Neuronal stem cell (in vitro differentiated cells): Measurements from ENCODE around the gene HERC6.
A peak's percentile ranks its signal among the peaks of the same experiment; 100 is the strongest.
"Not testable (repeated sequence)": the region's sequence is repeated elsewhere in the genome, so short reads cannot be mapped to it uniquely, and the experiment has no call there.

ENCODE experiments used
- DNase-seq: peaks from one replicate; pipeline ENCODE4 v3.0.0-alpha.2; 2013; ENCODE audit warnings: low spot score
- H2AFZ ChIP-seq: one replicate; pipeline ENCODE4 v1.6.1; 2013; ENCODE audit warnings: mild to moderate bottlenecking, low read length, inconsistent platforms
- H2AK5ac ChIP-seq: 2 replicates; pipeline ENCODE4 v1.6.1; 2013; ENCODE audit warnings: low read depth, mild to moderate bottlenecking, inconsistent platforms, low read length, moderate library complexity, mixed read lengths
- H2BK120ac ChIP-seq: 2 replicates; pipeline ENCODE4 v1.6.1; 2013; ENCODE audit warnings: low read depth, mild to moderate bottlenecking, inconsistent platforms, low read length, moderate library complexity, mixed read lengths
- H2BK12ac ChIP-seq: one replicate; pipeline ENCODE4 v1.6.1; 2013; ENCODE audit warnings: low read length, inconsistent platforms
- H2BK15ac ChIP-seq: 2 replicates; pipeline ENCODE4 v1.6.1; 2013; ENCODE audit warnings: mild to moderate bottlenecking, low read length, inconsistent platforms, mixed read lengths
- H2BK5ac ChIP-seq: one replicate; pipeline ENCODE4 v1.6.1; 2013; ENCODE audit warnings: inconsistent platforms, mild to moderate bottlenecking, low read length, moderate library complexity
- H3K14ac ChIP-seq: one replicate; pipeline ENCODE4 v1.6.1; 2013; ENCODE audit warnings: low read length, inconsistent platforms
- H3K18ac ChIP-seq: 2 replicates; pipeline ENCODE4 v1.6.1; 2013; ENCODE audit warnings: low read length, inconsistent platforms
- H3K23ac ChIP-seq: 2 replicates; pipeline ENCODE4 v1.6.1; 2013; ENCODE audit warnings: low read depth, mild to moderate bottlenecking, mixed read lengths, low read length, inconsistent platforms; ENCODE audit not compliant: poor library complexity
- H3K27ac ChIP-seq: replicated peaks from 3 replicates; pipeline ENCODE4 v1.5.1; 2013; ENCODE audit warnings: low read length, inconsistent platforms
- H3K27me3 ChIP-seq, 3 experiments: 2 replicates each; pipeline ENCODE4 v1.6.1; 2013; ENCODE audit warnings: low read length in 3 of 3, mild to moderate bottlenecking in 2 of 3, inconsistent platforms in 1 of 3, low read depth in 1 of 3, mixed read lengths in 1 of 3, moderate library complexity in 1 of 3; ENCODE audit not compliant: control insufficient read depth in 3 of 3, insufficient read depth in 3 of 3
- H3K36me3 ChIP-seq, 2 donors: replicated peaks in 1 of 2; 2 replicates each; pipeline ENCODE4 v1.6.1; 2013; ENCODE audit warnings: low read length in 2 of 2; ENCODE audit not compliant: control insufficient read depth in 2 of 2, insufficient read depth in 2 of 2
- H3K4ac ChIP-seq: 2 replicates; pipeline ENCODE4 v1.6.1; 2013; ENCODE audit warnings: inconsistent platforms, mild to moderate bottlenecking, low read length, moderate library complexity
- H3K4me1 ChIP-seq, 2 donors: 1 replicate in 1 of 2; 2 replicates in 1 of 2; pipeline ENCODE4 v1.6.1; 2013; ENCODE audit warnings: low read length in 2 of 2, low read depth in 1 of 2; ENCODE audit not compliant: control insufficient read depth in 2 of 2, insufficient read depth in 1 of 2
- H3K4me2 ChIP-seq: one replicate; pipeline ENCODE4 v1.6.1; 2013; ENCODE audit warnings: mild to moderate bottlenecking, low read length, inconsistent platforms; ENCODE audit not compliant: insufficient read depth, poor library complexity, severe bottlenecking
- H3K4me3 ChIP-seq, 2 donors: 2 replicates each; pipeline ENCODE4 v1.5.1; 2013; ENCODE audit warnings: low read length in 2 of 2, mild to moderate bottlenecking in 2 of 2, inconsistent platforms in 1 of 2, moderate library complexity in 1 of 2
- H3K79me1 ChIP-seq: one replicate; pipeline ENCODE4 v1.6.1; 2013; ENCODE audit warnings: low read depth, mild to moderate bottlenecking, inconsistent platforms, low read length, moderate library complexity
- H3K9ac ChIP-seq: one replicate; pipeline ENCODE4 v1.6.1; 2013; ENCODE audit warnings: mild to moderate bottlenecking, low read depth, low read length, inconsistent platforms; ENCODE audit not compliant: poor library complexity
- H3K9me3 ChIP-seq, 2 donors: replicated peaks in 1 of 2; 2 replicates each; pipeline versions ENCODE3 to v1.6.1; 2013; ENCODE audit warnings: low read length in 2 of 2, mild to moderate bottlenecking in 2 of 2, inconsistent platforms in 1 of 2, low read depth in 1 of 2, mixed read lengths in 1 of 2, moderate library complexity in 1 of 2; ENCODE audit not compliant: control insufficient read depth in 2 of 2, insufficient read depth in 1 of 2
- H4K8ac ChIP-seq: one replicate; pipeline ENCODE4 v1.6.1; 2013; ENCODE audit warnings: low read depth, mild to moderate bottlenecking, inconsistent platforms, low read length, moderate library complexity
- H4K91ac ChIP-seq: one replicate; pipeline ENCODE4 v1.6.1; 2013; ENCODE audit warnings: low read length, low read depth, mild to moderate bottlenecking, inconsistent platforms; ENCODE audit not compliant: poor library complexity
- WGBS, 2 donors: extraction: QIAGEN DNeasy Blood & Tissue Kit; methylation state at CpG; one replicate each; pipeline ENCODE4 v1.1.7; 2013; ENCODE audit warnings: missing lambda C conversion rate in 2 of 2, mixed read lengths in 1 of 2; ENCODE audit not compliant: insufficient read length in 2 of 2, insufficient replicate concordance in 1 of 2; ENCODE audit errors: extremely low coverage in 2 of 2; 5-methylcytosine and 5-hydroxymethylcytosine counted together

HERC6 gene

DNA sequence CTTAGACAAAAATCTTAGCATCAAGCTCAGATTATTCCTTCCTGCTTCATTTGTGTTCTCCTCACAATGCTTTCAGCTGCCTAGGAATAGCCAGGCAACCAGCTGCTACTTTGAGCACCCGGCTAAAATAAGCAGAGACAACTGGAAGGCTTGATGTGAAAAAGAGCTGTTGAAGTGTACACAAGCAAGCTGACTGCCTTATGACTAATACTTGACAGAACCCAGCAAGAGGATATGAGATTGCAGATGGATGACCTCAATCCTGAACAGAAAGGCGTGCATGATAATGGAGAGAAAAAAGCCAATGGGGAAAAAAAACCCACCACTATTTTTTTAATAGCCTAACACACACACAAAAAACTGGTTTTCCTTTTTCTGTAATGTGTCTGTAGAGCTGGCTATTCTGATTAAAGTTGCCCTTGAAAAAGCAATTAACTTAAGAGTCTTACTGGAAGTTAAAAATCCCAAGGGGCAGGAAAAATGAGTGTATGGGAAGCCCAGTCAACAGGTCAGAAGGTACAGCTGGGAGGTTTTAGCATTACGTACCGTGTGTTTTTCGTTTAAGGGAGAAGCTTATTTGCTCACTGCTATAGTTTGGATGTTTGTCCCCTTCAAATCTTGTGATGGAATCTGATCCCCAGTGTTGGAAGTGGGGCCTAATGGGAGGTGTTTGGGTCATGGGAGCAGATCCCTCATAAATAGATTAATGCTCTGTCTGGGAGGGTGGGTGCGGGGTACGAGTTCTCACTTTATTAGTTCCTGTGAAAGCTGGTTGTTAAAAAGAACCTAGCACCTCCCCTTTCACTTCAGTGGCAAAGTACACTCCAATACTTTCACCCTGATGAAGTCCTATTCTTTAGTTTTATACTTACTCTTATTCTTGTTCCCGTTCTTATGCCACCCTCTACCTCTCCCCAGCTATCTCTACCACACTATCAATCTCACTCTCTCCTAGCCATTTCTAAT lies 37.1 kb upstream of the HERC6 start:
- H2BK12ac ChIP-seq, result no peak overlapping the region
- no peaks in the 10 kb centered on the region for H3K27me3 ChIP-seq
- WGBS, 2 donors, result no CpG with 5 or more reads among the region's 8 CpGs
- no peak overlapping the region for H3K27ac ChIP-seq
- no peaks in the 10 kb centered on the region for H3K36me3 ChIP-seq
- no peak overlapping the region for H4K8ac ChIP-seq
- H3K18ac ChIP-seq, result no peak overlapping the region
- no peaks in the 10 kb centered on the region for H3K9me3 ChIP-seq
- H2BK120ac ChIP-seq, result no peak overlapping the region
- no peak overlapping the region for H3K14ac ChIP-seq
- H3K9ac ChIP-seq, result no peak overlapping the region
- no peak overlapping the region for H2AK5ac ChIP-seq
- H3K79me1 ChIP-seq, result no peaks in the 10 kb centered on the region
- H2BK15ac ChIP-seq, result no peak overlapping the region
- H3K4ac ChIP-seq, result no peak overlapping the region
- H3K4me2 ChIP-seq, result no peak overlapping the region
- no peak overlapping the region for H3K23ac ChIP-seq
- no peak overlapping the region for H4K91ac ChIP-seq
- H3K4me1 ChIP-seq, result peaks cover 2 to 5% of the 10 kb centered on the region in 2 donors
- no peak overlapping the region for H2BK5ac ChIP-seq
- no peak overlapping the region for H3K4me3 ChIP-seq
- H2AFZ ChIP-seq, result peak overlapping the region; percentile 4
- DNase-seq, result no peak

- not testable (repeated sequence) for H3K4ac ChIP-seq, H3K27ac ChIP-seq, H3K4me1 ChIP-seq, H2AK5ac ChIP-seq, H3K9me3 ChIP-seq, H4K8ac ChIP-seq, DNase-seq, H3K18ac ChIP-seq, H2BK120ac ChIP-seq, H3K14ac ChIP-seq, H4K91ac ChIP-seq, H3K4me2 ChIP-seq, H3K36me3 ChIP-seq, H3K4me3 ChIP-seq, H3K9ac ChIP-seq, H2BK5ac ChIP-seq, H2AFZ ChIP-seq, H3K27me3 ChIP-seq, H3K79me1 ChIP-seq, H2BK15ac ChIP-seq, H2BK12ac ChIP-seq, H3K23ac ChIP-seq
- WGBS, 2 donors, result no CpG with 5 or more reads among the region's 3 CpGs
Measured at GRCh38 chr4:88346902-88347301, 31.8 kb upstream of the HERC6 start.

GRCh38 chr4:88348761-88349160 lies 29.9 kb upstream of the HERC6 start:
- H3K9me3 ChIP-seq, H2BK15ac ChIP-seq, H3K4me1 ChIP-seq, H2AK5ac ChIP-seq, H3K23ac ChIP-seq, H3K27ac ChIP-seq, H4K8ac ChIP-seq, H2BK12ac ChIP-seq, H3K36me3 ChIP-seq, H2AFZ ChIP-seq, DNase-seq, H3K4me2 ChIP-seq, H2BK5ac ChIP-seq, H4K91ac ChIP-seq, H3K18ac ChIP-seq, H3K79me1 ChIP-seq, H3K14ac ChIP-seq, H3K9ac ChIP-seq, H3K4ac ChIP-seq, H3K27me3 ChIP-seq, H2BK120ac ChIP-seq, H3K4me3 ChIP-seq: not testable (repeated sequence)
- no CpG with 5 or more reads among the region's 7 CpGs for WGBS, 2 donors

- H3K36me3 ChIP-seq, result no peaks in the 10 kb centered on the region
- no peak overlapping the region for H4K8ac ChIP-seq
- no peak overlapping the region for H2BK5ac ChIP-seq
- WGBS, 2 donors, result no CpG with 5 or more reads among the region's 4 CpGs
- no peaks in the 10 kb centered on the region for H3K79me1 ChIP-seq
- H3K4me3 ChIP-seq, result no peak overlapping the region
- no peak overlapping the region for H3K18ac ChIP-seq
- DNase-seq, result no peak
- no peak overlapping the region for H2BK120ac ChIP-seq
- H3K4me2 ChIP-seq, result no peak overlapping the region
- no peak overlapping the region for H4K91ac ChIP-seq
- H2AK5ac ChIP-seq, result no peak overlapping the region
- H3K27me3 ChIP-seq, result no peaks in the 10 kb centered on the region
- no peak overlapping the region for H3K23ac ChIP-seq
- no peak overlapping the region for H2AFZ ChIP-seq
- H2BK12ac ChIP-seq, result no peak overlapping the region
- no peak overlapping the region for H3K9ac ChIP-seq
- no peak overlapping the region for H3K27ac ChIP-seq
- no peaks in the 10 kb centered on the region for H3K9me3 ChIP-seq
- H3K4me1 ChIP-seq, result no peaks in the 10 kb centered on the region
- no peak overlapping the region for H2BK15ac ChIP-seq
- no peak overlapping the region for H3K14ac ChIP-seq
- no peak overlapping the region for H3K4ac ChIP-seq
Measured at GRCh38 chr4:88350786-88351185, 27.9 kb upstream of the HERC6 start.
